ENCODE results near the gene TBPL2.

- TF ChIP-seq ZNF548 (tag by site-specific recombination; IDR thresholded peaks at IDR 0.05) = no peak
- no peak for TF ChIP-seq ZNF239 (tag by site-specific recombination; IDR thresholded peaks at IDR 0.05)
- no peak for TF ChIP-seq EGR2 (tag by site-specific recombination; IDR thresholded peaks at IDR 0.05; ENCODE audit: low read depth)
- TF ChIP-seq CTCF (tag by site-specific recombination; IDR thresholded peaks at IDR 0.05) = no peak
- no peak for TF ChIP-seq PATZ1 (tag by site-specific recombination; IDR thresholded peaks at IDR 0.05)
Observed at GRCh38 chr14:55482936-55483605, 42.7 kb upstream of the TBPL2 start.
